HG02943 (cell line): ENCODE data around the gene TOMM40.
"Not testable (repeated sequence)": the region's sequence is repeated elsewhere in the genome, so short reads cannot be mapped to it uniquely, and the experiment has no call there.

Experiments used
- ATAC-seq: cut with Tn5 transposase; IDR thresholded peaks from one replicate; pipeline ENCODE4 v1.9.1; 2021; ENCODE audit warnings: mild to moderate bottlenecking, low read depth, moderate library complexity; ENCODE audit not compliant: unreplicated experiment

TOMM40 gene

DNA sequence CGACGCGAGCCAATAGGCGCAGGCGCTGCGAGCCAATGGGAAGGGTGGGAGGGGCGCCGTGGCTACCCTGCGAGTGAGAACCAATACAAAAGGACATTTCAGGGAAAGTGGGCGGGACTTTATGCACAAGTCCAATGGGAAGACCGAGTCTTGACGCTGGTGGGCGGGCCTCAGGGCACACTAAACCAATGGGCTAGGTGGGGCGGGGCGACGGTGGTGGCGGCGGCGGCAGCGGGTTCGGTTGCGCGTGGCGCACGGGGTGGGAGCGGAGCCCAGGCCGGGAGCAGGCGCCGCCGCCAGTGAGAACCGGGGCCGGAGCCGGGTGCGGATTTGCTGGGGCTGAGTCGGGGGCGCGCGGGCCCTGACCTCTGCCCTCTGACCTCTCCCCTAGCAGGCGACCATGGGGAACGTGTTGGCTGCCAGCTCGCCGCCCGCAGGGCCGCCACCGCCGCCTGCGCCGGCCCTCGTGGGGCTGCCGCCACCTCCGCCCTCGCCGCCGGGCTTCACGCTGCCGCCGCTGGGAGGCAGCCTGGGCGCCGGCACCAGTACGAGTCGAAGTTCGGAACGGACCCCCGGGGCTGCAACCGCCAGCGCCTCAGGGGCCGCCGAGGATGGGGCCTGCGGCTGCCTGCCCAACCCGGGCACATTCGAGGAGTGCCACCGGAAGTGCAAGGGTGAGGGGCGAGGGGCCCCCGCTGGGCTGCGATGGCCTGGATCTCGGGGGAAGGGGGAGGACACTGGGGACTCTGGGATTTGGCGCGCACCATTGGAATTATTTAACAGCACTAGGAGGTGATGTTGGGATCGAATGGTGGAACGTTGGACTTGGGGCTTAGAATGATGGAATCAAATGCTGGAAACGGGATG lies at the start of gene TOMM40:
Gene TOMM40, plus strand, starts transcription at position 239 of the 867 bp plus-strand sequence. Its CDS starts 162 bp downstream, at position 401.
- peak; percentile 62 for ATAC-seq

DNA sequence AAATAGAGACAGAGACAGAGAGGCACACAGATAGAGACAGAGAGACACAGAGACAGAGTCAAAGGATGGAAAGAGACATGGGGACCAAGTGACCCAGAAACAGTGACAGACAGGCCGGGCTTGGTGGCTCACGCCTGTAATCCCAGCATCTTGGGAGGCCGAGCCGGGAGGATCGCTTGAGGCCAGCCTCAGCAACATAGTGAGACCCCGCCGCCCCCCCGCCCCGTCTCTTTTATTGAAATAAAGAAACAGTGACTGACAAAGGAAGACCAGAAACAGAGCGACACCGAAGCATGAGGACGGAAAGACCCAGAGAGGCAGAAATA lies 45.8 kb upstream of the TOMM40 start:
- no peak for ATAC-seq

DNA sequence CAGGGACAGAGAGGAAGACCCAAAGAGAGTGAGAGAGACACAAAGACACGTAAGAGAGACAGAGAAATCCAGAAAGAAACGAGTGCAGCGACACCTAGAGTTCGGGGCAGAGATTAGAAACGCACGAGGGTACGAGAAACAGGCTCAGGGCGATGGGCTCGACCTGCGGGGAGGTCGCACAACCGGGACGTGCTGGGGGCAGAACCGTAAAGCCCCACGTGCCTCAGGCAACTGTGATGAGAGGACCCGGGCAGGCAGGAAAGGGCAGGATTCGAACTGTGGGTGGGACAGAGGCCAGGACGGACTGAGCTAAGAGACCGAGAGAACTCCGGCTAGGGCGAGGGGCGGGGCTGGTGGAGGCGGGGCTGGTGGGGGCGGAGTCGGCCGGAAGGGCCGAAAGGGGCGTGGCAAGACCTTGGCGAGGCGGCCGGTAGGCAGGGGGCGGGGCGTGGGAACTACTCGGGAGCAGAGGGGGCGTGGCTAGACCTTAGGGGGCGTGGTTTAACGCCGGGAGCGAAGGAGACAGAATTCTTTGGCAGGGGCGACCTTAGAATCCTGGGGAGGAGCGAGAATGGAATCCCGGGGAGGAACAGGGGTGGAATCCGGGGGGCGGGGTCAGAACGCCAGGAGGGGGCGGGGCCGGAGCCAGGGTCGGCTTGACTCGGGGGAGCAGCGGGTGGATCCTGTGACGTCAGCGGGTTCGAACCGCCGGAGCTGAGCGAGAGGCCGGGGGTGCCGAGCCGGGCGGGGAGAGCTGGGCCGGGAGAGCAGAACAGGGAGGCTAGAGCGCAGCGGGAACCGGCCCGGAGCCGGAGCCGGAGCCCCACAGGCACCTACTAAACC lies 45.2 kb upstream of the TOMM40 start, which contains the start of gene NECTIN2:
Gene NECTIN2, plus strand, starts transcription at position 686 of the 843 bp plus-strand sequence. CDS start 229 bp downstream, outside the sequence.
- no peak for ATAC-seq

DNA sequence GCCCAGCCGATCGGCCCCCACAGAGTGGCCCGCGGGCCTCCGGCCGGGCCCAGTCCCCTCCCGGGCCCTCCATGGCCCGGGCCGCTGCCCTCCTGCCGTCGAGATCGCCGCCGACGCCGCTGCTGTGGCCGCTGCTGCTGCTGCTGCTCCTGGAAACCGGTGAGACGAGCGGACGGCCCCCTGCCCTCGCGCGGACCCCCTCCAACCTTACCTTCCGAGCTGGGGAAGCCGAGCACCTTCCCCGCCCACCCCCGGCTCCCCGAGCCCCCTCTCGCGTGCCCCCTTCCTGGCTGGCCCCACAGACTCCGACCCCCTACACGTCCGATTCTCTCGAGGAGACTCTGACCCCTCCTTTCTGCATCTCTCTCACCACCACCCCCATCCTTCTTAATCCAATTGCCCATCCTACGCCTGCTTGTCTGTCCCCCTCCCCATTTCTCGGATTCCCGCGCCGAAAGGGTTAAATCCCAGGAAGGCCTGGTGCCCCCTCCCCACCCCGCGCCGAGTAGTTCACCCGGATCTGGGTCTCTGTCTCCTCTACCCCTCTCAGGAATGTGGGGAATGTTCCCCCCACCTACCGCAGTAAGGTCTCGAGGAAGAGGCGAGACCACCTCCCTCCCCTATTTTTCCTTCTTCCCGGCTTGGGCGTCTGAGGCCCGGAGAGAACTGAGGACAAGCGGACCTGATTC lies 44.5 kb upstream of the TOMM40 start:
- no peak for ATAC-seq

DNA sequence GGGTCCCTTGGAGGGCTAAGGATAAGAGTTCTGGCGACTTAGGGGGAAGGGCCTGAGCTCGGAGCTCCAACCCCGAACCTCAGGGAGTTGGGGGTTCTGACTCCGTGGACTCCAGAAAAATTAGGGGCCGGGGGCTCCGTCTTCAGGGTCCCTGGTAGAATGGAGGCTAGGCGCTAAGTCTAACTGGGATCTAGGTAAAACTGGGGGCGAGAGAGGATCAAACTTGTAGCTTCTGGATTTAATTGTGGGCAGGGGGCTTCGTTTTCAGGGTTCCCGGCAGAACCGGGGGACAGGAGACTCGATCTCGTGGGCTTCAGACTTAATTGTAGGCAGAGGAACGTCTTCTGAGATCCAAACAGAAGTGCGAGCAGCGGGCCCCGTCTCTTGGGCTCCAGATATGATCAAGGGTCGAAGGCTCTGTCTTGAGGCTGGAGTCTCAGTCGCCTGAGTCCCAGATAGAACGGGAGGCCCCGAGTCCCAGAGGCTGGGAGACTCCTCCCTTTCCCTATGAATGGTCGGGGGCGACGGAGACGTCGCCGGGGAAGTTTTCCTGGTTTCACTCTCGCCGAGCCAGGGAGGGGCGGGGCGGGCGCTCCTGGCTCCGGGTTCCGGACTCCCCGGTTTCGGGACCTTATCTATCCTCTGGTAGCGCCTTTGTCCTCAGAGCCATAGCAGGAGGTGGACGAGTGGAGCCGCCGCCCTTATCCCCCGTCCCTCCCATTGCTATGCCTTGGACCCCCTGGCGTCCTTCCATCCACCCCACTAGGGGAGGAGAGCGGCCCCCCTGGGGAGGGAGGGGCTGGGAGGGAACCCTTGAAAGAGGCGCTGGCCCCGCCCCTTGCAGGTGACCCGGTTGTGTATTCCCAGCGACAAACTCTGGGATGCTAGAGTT lies 43.7 kb upstream of the TOMM40 start:
- no peak for ATAC-seq

DNA sequence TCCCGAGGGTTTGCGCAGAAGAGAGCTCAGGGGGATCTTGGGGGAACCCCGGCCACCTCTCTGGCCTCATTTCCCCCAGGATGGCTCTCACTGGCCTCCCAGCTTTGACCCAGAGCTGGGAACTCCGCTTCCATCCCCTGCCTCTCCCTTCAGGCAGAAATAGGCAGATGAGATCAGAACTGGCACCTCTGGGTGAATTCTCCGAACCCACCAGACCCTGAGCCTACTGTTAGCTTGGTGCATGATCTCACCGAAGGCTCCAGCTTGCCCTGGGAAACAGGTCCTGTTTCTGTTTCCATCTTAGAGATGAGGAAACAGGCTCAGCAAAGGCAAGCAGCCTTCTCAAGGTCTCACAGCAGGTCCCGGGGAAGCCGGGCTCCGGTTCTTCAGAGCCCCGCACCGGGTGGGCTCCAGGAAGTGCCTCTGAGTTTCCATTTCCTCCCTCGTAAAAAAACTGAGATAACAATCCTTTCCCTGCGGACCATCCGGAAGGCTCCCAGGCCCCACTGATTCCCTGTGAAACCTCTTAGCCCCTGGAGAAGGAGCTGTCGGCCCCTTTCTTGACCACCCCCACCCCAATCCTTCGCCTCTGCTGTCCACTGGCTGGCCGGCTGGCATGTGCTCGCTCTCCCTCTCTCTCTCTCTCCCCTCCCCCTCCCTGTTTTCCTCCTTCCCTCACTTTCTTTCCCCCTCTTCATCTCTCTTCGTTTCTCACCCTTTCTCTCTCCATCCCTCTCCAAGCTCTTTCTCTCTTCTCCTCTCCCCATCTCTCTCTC lies 42.8 kb upstream of the TOMM40 start:
- no peak for ATAC-seq

DNA sequence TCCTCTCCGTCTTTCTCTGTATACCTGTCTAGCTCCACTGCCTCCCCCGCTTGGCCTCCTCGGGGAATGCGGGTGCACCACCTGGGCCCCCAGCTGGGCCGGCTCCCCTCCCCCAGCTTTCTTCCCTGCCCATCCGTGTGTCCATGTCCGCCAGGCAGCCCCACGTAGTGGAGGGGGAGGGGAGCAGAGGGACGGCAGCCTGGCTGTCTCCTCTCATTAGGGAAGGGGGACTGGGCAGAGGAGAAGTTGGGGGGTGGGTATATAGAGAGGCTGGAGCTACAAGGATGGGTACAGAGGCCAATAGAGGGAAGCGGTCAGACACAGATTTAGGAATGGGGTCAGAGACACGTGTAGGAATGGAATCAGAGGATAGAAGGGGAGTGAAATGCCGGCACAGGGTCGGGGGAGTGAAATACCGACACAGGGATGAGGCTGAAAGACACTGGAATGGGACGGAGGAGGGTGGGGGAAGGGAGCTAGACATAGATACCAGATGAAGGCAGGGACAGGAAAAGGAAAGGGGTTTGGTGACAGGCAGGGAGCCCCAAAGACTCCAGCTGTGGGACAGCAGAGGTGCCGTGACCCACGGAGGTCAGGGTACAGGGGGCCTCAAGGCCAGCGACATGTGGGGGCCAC lies 42.1 kb upstream of the TOMM40 start:
- ATAC-seq, result no peak

DNA sequence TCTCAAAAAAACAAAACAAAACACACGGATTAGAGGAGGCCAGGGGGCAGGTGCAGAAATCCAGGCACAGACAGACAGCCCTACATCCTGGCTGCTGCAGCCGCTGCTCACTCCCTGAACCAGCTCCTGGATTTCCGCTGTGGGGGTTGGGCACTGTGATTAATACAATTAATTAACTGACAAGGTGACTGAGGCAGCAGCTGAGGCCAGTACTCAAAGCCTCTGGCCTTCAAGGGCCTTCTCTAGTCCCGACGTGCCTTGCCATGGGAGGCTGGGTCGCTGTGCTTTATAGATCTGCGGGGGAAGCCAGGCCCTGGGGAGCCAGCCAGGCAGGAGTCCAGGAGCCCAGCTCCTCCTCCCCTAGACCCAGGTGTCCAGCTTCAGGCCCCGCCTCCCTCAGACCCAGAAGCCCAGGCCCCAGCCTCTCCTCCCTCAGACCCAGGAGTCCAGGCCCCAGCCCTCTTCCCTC lies 40.4 kb upstream of the TOMM40 start:
- ATAC-seq, result no peak

DNA sequence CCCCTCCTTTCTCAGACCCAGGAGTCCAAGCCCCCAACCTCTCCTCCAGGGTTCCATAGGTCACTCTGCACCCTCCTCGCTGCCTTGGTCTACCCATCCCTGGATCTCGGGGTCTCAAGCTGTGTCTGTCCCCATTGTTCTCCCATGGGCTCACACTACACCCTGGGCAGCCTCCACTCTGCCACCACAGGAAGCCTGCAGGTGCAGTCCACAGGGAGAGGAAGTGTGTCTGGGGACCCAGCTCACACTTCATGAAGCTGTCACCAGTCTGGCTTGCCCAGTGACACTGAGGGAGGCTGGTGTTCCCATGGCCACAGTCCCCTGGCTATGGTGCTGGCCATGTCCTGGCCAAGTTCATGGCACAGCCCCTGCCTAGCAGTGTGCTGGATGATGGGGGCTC lies 39.6 kb upstream of the TOMM40 start:
- ATAC-seq, result no peak

DNA sequence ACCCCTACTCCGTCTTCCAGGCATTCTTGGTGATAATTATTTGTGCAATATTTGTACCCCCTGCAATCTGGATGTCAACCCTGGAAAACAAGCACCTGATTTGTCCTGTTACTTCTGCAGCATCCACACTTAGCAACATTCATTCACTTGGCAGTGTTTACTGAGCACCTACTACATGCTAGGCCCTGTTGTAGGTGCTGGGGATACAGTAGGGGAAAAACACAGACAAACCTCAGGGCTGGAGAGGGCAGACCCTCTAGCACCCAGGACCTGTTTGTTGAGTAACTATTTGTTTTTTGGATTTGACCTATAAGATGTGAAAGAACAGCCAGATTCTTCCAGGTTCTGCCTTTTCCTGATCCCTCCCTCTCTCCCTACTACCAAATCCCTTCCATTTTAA lies 35.4 kb upstream of the TOMM40 start:
- ATAC-seq, result no peak

DNA sequence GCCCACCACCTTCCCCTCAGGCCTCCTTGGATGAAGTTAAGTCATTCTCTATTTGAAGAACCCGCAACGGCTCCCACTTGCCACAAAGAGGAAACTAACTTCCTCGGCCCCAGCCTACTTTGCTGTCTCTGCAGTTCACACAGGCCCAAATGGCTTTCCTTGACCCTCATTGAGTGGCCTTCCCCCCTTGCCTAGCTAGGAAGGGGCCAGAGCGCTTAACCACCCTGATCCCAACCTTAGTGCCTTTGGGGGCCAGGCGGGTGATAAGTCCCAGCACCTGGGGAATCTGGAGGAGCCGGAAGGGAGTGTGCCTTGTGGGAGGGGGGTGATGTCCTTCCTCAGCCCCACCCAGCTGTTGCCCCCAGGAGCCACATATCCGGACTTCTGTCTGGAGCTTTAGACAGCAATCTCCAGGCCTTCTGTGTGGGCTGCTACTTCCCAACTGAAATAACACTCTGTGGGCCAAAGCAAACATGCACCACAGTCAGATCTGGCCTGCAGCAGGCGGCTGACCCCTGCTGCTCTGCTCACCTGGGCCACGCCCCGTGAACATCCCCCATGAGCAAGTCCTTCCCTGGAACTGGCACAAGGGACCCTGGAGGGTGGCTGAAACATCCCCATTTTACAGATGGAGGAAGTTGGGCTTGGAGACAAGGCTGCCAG lies 34.5 kb upstream of the TOMM40 start:
- ATAC-seq, result no peak

DNA sequence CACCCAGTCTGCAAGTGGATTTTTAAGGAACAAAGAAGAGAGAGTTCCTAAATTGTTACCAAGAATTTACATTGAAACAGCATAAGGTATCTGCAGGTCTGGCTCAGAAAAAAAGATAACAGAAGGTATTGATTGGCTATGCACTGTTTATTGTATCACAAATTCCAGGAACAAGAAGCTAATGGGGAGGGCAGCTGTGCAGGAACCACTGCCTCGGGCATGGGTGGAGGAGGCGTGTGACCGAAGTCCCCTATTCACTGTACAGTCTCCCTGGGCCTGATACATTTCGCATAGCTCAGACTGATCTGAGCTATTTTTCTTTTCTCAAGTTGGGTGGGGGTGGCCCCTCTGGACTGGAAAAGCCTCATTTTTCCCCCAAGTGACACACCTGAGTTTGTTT lies 33.2 kb upstream of the TOMM40 start:
- no peak for ATAC-seq

DNA sequence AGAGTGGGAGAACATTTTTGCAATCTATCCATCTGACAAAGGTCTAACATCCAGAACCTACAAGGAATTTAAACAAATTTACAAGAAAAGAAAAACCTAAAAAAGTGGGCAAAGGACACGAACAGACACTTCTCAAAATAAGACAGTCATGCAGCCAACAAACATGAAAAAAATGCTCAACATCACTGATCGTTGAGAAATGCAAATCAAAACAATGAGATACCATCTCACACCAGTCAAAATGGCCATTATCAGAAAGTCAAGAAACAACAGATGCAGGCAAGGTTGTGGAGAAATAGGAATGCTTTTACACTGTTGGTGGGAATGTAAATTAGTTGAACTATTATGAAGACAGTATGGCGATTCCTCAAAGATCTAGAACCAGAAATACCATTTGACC lies 29.5 kb upstream of the TOMM40 start:
- ATAC-seq, result not testable (repeated sequence)

DNA sequence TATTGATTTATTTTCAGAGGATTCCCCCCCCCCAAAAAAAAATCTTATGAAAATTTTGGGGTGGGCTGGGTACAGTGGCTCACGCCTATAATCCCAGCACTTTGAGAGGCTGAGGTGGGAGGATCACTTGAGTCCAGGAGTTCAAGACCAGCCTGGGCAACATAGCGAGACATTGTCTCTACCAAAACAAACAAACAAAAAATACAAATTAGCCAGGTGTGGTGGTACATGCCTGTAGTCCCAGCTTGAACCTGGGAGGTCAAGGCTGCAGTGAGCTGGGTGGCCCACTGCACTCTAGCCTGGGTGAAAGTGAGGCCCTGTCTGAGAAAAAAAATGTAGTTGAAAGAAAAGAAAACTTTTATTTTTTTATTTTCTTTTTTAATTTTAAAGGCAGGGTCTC lies 27.1 kb upstream of the TOMM40 start:
- no peak for ATAC-seq

DNA sequence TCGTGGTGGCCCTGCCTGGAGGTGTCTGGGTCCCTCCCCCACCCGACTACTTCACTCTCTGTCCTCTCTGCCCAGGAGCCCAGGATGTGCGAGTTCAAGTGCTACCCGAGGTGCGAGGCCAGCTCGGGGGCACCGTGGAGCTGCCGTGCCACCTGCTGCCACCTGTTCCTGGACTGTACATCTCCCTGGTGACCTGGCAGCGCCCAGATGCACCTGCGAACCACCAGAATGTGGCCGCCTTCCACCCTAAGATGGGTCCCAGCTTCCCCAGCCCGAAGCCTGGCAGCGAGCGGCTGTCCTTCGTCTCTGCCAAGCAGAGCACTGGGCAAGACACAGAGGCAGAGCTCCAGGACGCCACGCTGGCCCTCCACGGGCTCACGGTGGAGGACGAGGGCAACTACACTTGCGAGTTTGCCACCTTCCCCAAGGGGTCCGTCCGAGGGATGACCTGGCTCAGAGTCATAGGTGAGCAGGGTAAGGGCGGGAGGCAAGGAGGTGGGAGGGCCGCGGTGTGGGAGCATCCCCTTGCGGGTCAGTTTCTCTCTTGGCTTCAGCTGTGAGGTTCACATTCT lies 25.8 kb upstream of the TOMM40 start:
- no peak for ATAC-seq

DNA sequence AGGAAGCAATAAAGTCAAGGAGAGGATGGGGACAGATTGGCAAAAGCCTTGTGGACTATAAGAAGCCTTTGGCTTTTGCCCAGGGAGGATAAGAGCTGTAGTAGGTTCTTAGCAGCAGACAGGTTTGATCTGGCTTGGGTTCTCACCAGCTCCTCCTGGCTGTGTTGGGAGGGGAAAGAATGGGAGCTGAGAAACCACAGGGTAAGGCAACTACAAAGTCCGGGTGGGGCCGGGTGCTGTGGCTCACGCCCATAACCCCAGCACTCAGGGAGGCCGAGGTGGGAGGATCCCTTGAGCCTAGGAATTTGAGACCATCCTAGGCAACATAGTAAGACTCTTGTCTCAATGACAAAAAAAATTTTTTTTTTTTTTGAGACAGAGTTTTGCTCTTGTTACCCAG lies 24.4 kb upstream of the TOMM40 start:
- ATAC-seq, result no peak

DNA sequence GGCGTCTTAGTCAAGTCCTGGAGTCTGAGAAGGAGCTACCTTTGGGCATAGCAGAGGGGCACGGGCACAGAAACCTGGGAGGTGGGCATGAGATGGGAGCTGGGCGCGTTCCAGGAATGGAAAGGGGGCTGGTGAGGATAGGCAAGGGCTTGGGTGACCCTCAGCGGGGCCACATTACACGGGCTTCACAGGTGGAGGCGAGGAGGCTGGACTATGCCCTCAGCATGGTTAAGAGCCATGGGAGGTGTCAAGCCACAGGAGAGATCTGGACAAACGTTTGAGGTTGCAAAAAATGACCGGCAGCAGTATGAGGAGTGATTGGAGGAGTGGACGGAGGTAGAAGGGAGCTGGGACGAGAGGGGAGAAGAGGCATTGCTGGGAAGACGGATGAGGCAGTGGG lies 23.5 kb upstream of the TOMM40 start:
- ATAC-seq, result no peak
